HG02588 (cell line): ENCODE results near the gene TRIP11.

Source experiments
- ATAC-seq: cut with Tn5 transposase; IDR thresholded peaks from one replicate; pipeline ENCODE4 v1.9.1; 2021; ENCODE audit warnings: mild to moderate bottlenecking, moderate library complexity; ENCODE audit not compliant: unreplicated experiment

The TRIP11 gene

GRCh38 chr14:91961297-91962220 lies 78.3 kb downstream of the TRIP11 start:
- ATAC-seq = no peak

- ATAC-seq = no peak
These were observed 82.0 kb downstream of the TRIP11 start for GRCh38 chr14:91957876-91958313.

- ATAC-seq = no peak
These were observed 83.2 kb downstream of the TRIP11 start for GRCh38 chr14:91956616-91957015.

- no peak for ATAC-seq
These were observed 84.7 kb downstream of the TRIP11 start for GRCh38 chr14:91955168-91955567.

GRCh38 chr14:91953170-91953985 lies 86.5 kb downstream of the TRIP11 start:
- ATAC-seq = no peak

GRCh38 chr14:91947475-91948184 lies 92.2 kb downstream of the TRIP11 start, which contains the start of gene FBLN5:
Gene FBLN5, minus strand, starts transcription at chr14:91947694. Its CDS starts 465 bp downstream, at chr14:91947229.
- ATAC-seq = no peak

GRCh38 chr14:91946622-91947474 lies 93.0 kb downstream of the TRIP11 start:
- ATAC-seq = no peak

GRCh38 chr14:91945751-91946621 lies 93.9 kb downstream of the TRIP11 start:
- no peak for ATAC-seq

- ATAC-seq = no peak
These were observed 96.9 kb downstream of the TRIP11 start for GRCh38 chr14:91942946-91943345.

GRCh38 chr14:91942128-91942527 lies 97.7 kb downstream of the TRIP11 start:
- ATAC-seq = no peak

- no peak for ATAC-seq
These were observed 99.7 kb downstream of the TRIP11 start for GRCh38 chr14:91940209-91940608.

GRCh38 chr14:91935586-91935985 lies 104.3 kb downstream of the TRIP11 start:
- ATAC-seq = no peak

- ATAC-seq = no peak
These were observed 105.1 kb downstream of the TRIP11 start for GRCh38 chr14:91934554-91935285.

GRCh38 chr14:91931478-91932088 lies 108.3 kb downstream of the TRIP11 start:
- no peak for ATAC-seq

- no peak for ATAC-seq
These were observed 110.2 kb downstream of the TRIP11 start for GRCh38 chr14:91929700-91930099.

- no peak for ATAC-seq
These were observed 112.1 kb downstream of the TRIP11 start for GRCh38 chr14:91927800-91928199.

- no peak for ATAC-seq
These were observed 112.7 kb downstream of the TRIP11 start for GRCh38 chr14:91927191-91927590.
